Adipose tissue (tissue), 3 donors: Measurements from ENCODE around the gene MATK. TPM values are rescaled to one million over a fixed set of nuclear protein-coding genes. Genes with fewer than 3 reads are reported as not detected.
"Not testable (repeated sequence)": the region's sequence is repeated elsewhere in the genome, so short reads cannot be mapped to it uniquely, and the experiment has no call there.

Source experiments
- H3K27ac ChIP-seq: one replicate; pipeline ENCODE4 v1.5.1; 2013; ENCODE audit warnings: low read depth, low read length
- WGBS, 3 donors: extraction: QIAGEN DNeasy Blood & Tissue Kit; methylation state at CpG; one replicate each; pipeline ENCODE4 v1.1.7; 2013; 5-methylcytosine and 5-hydroxymethylcytosine counted together
- polyA plus RNA-seq, 3 donors: library from polyadenylated mRNA; stranded (reverse); fragments of 200-250 nt; gene quantifications; one replicate each; pipeline ENCODE4 v1.2.3, GENCODE V29; 2013
- donor health status: healthy with polysubstance abuse.
- donor health status: Bipolar disorder and iron deficiency.
- donor health status: healthy.

Gene MATK
- polyA plus RNA-seq, 3 donors, result 1.00 to 2.6 (median 2.0) TPM

GRCh38 chr19:3817761-3818160 lies 31.6 kb upstream of the MATK start:
- no peak overlapping the region for H3K27ac ChIP-seq
- WGBS, 3 donors, result 81 to 91% (median 81%) methylated on average over 8 of the region's 8 CpGs

GRCh38 chr19:3816566-3817218 lies 30.5 kb upstream of the MATK start:
- H3K27ac ChIP-seq, result no peak overlapping the region
- 86 to 93% (median 93%) methylated on average over 45 of the region's 45 CpGs for WGBS, 3 donors

GRCh38 chr19:3816148-3816547 lies 30.0 kb upstream of the MATK start:
- 92 to 96% (median 95%) methylated on average over 9 of the region's 9 CpGs for WGBS, 3 donors
- not testable (repeated sequence) for H3K27ac ChIP-seq

GRCh38 chr19:3814648-3815047 lies 28.5 kb upstream of the MATK start:
- no peak overlapping the region for H3K27ac ChIP-seq
- 89 to 94% (median 91%) methylated on average over 4 of the region's 4 CpGs for WGBS, 3 donors

DNA sequence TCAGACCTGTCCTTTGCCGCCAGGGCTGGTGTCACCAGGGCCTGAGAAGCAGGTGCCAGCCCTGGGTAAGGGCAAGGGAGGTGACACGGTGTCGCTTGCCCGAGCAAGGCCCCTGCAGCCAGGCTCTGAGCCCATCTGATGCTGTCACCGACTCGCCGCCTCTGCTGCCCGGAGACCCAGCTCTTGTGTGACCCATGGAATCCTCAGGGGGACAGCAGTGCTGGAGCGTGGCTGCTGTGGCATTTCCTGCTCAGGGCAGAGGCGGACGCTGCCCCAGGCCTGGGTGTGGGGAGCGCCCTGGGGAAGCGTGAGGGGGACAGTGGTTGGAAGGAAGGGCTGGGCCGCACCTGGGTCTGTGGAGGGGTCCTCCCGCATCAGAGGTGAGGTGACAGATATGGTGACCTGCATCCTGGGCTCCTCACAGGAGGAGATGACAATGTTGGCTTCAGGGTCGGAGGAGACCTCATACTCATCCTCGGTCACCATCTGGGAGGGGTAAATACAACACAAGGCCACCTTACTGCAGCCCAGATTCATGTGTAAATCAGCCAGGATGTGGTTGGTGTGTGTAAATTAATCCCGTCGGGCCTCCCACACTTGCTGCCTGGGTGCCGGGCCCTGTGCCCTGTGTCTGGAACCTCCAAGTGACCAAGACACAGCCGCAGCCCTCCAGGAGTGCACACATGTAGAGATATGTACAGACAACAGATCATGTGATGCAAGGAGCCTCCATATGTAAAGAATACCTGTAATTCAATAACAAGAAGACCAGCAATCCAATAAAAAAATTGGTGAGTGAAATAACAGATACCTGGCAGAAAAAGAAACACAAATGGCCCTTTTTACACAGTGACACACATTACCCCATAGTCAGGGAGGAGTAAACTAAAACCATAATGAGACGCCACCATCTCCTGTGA lies 27.6 kb upstream of the MATK start:
- 66 to 87% (median 73%) methylated on average over 22 of the region's 22 CpGs for WGBS, 3 donors

DNA sequence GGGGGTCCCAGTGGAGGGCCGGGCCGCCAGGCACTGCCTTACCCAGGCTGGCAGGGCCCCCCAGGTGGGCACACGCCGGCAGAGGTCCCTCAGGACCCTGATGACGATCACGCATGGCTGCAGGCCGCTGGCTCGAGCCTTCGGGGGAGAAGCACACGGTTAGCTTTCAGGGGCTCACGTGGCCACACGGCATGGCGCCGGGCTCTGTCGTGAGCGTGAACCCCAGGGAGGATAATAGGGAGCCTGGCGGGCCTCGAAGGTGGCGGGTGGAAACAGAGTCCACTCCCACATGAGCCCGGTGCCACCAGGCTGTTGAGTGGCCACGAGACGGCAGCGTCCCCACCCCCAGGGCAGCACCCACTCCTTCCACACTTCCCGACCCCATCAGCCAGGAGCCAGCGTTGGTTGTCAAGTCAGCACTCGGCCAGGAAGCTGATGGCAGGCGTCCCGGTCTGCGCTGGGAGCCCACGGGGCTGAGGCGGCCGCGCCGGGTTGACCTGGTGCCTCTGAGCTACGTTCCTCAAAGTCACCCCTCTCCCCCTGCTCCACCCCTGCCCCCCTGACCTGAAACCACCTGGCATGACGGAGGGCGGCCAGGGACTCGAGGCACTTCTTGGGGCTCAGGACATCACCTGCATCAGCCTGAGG lies 24.7 kb upstream of the MATK start:
- 57 to 74% (median 70%) methylated on average over 34 to 38 of the region's 38 CpGs for WGBS, 3 donors
- no peak overlapping the region for H3K27ac ChIP-seq

More for the DNA sequence above, 27.6 kb upstream of the MATK start:
- no peak overlapping the region for H3K27ac ChIP-seq

GRCh38 chr19:3809881-3810707 lies 23.9 kb upstream of the MATK start:
- 67 to 77% (median 72%) methylated on average over 25 to 26 of the region's 26 CpGs for WGBS, 3 donors
- no peak overlapping the region for H3K27ac ChIP-seq

DNA sequence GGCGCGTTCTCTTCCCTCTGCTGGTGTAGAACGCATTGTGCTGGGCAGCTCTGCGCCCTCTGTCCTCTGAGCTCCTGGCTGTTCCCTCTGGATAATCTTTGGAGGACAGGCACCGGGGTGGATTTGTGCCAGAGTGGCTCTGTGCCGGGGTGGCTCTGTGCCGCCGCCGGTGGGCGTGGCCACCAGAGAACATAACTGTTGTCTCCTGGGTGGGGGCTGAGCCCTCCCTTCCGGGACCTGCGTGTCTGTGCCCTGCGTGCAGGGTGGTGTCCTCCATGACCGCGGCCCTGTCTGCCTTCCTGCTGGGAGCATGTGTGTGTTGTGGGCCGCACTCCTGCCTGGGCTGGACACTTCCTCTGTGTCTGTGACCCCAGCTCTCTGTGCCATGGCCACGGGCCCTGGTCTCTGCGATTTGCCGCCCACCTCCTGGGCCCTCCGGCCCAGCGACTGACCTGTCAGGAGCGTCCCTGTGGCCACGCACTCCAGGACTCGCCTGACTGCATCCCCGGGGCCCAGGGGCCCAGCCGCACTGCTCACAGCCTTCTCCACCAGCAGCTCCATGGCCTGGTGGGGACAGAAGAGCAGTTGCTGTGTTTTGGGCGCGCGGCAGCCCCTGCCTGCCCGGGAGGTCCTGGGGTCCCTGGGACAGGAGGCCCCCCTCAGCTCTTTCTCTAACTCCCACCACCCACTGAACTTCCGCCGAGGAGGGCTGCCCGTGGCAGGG lies 22.4 kb upstream of the MATK start:
- 77 to 84% (median 83%) methylated on average over 29 to 33 of the region's 33 CpGs for WGBS, 3 donors
- no peak overlapping the region for H3K27ac ChIP-seq

DNA sequence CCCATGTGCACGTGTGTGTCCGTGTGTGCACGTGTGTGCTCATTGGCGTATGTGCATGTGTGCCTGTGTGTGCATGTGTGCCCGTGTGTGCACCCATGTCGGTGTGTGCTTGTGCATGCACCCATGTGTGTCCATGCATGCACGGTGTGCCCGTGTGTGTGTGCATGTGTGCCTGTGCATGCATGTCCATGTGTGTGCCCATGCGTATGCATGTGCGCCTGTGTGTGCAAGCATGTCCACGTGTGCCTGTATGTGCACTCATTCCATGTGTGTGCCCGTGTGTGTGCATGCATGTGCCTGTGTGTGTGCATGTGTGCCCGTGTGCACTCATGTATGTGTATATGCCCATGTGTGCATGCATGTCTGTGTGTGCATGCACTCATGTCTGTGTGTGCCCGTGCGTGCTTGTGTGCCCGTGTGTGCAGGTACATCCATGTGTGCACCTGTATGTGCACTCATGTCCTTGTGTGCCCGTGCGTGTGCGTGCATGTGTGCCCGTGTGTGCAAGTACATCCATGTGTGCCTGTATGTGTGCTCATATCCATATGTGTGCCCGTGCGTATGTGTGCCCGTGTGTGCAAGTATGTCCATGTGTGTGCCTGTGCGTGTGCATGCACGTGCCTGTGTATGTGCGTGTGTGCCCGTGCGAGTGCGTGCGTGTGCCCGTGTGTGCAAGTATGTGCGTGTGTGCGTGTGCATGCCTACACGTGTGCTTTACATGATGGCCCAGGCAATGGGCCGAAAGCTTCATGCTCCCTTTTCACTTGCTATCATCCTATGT lies 21.6 kb upstream of the MATK start:
- H3K27ac ChIP-seq, result no peak overlapping the region
- 92 to 97% (median 93%) methylated on average over 35 of the region's 35 CpGs for WGBS, 3 donors

DNA sequence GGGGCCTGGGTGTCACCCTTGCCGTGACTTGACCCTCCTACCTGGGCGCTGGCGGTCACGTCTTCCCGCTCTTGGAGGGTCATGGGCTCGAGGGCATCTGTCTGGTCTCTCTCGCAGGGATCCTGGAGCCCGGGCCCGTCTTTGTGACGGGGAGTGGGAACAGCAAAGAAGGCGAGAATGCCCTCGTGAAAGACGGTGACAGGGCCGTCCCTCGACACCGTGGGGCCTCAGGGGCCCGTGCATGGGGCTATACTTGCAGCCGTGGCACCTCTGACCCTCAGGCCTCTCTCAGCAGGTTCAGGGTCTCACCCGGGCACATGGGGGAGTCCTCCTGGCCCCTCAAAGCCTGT lies 20.9 kb upstream of the MATK start:
- WGBS, 3 donors, result 66 to 89% (median 73%) methylated on average over 15 to 19 of the region's 19 CpGs
- no peak overlapping the region for H3K27ac ChIP-seq

DNA sequence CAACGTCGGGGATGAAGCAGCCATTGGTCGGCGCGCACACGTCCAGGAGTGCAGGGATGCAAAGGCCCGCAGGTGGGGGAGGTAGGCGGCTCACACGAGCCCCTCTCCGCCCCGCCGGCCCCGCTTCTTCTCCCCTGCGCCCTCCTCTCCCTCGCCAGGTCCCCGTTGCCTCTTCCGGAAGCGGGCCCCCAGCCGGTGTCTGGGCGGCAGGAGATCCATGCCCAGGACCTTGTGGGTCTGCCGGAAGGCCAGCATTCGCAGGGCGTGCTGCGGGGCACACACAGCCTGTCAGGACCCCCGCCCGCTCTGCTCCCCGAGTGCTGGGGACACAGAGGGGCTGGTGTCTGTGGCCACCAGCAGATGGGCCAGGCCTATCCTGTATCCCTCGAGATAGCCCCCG lies 19.7 kb upstream of the MATK start:
- H3K27ac ChIP-seq, result no peak overlapping the region
- 83 to 88% (median 87%) methylated on average over 25 to 29 of the region's 29 CpGs for WGBS, 3 donors

DNA sequence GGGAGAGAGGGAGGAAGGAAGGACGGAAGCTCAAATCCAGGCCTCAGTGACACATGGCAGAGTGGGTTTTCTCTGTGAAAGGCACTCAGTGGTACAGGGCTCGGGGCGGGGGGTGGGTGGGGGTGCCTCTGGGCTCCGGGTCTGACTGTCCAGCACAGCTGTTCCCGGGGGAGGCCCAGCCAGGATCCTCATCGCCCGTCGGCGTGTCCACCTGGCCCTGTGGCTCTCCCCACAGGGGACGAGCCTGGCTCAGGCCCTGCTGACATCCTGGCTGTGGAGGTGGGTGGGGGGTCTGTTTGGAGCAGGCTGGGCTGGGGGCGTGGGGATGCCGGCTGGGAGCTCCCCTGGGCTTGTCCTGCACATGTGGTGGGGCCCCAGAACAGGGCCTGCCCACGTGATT lies 18.2 kb upstream of the MATK start:
- 64 to 73% (median 71%) methylated on average over 12 to 13 of the region's 13 CpGs for WGBS, 3 donors
- no peak overlapping the region for H3K27ac ChIP-seq

GRCh38 chr19:3803986-3804385 lies 17.8 kb upstream of the MATK start:
- 51 to 75% (median 73%) methylated on average over 10 of the region's 10 CpGs for WGBS, 3 donors
- H3K27ac ChIP-seq, result no peak overlapping the region

- 71 to 87% (median 81%) methylated on average over 22 to 24 of the region's 24 CpGs for WGBS, 3 donors
- H3K27ac ChIP-seq, result no peak overlapping the region
Observed at GRCh38 chr19:3803114-3803888, 17.1 kb upstream of the MATK start.

GRCh38 chr19:3801412-3802096 lies 15.4 kb upstream of the MATK start:
- H3K27ac ChIP-seq, result no peak overlapping the region
- WGBS, 3 donors, result 2 to 3% (median 3%) methylated on average over 45 to 46 of the region's 46 CpGs

- no peak overlapping the region for H3K27ac ChIP-seq
- 30 to 34% (median 33%) methylated on average over 21 of the region's 21 CpGs for WGBS, 3 donors
Observed at GRCh38 chr19:3800996-3801395, 14.8 kb upstream of the MATK start.
